ENCODE results near the gene CHRDL1.
"Not testable (repeated sequence)": the region's sequence is repeated elsewhere in the genome, so short reads cannot be mapped to it uniquely, and the experiment has no call there.

CHRDL1 gene

DNA sequence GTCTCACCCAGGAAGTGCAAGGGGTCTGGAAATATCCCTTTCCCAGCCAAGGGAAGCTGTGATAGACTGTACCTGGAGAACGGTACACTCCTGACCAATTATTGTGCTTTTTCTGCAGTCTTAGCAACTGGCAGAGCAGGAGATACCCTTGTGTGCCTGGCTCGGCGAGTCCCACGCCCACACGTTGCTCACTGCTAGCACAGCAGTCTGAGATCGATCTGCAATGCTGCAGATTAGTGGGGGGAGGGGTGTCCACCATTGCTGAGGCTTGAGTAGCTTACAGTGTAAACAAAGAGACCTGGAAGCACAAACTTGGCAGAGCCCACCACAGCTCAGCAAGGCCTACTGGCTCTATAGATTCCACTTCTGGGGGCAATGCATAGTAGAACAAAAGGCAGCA, 138.5 kb downstream of the CHRDL1 start:
- DNase-seq = no peak

DNA sequence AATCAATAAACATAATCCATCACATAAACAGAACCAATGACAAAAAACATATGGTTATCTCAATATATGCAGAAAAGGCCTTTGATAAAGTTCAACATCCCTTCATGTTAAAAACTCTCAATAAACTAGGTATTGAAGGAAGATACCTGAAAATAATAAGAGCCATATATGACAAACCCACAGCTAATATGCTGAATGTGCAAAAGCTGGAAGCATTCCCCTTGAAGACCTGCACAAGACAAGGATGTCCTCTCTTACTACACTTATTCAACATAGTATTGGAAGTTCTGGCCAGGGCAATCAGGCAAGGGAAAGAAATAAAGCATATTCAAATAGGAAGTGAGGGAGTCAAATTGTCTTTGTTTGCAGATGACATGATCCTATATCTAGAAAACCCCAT, 141.3 kb downstream of the CHRDL1 start:
- not testable (repeated sequence) for DNase-seq

DNA sequence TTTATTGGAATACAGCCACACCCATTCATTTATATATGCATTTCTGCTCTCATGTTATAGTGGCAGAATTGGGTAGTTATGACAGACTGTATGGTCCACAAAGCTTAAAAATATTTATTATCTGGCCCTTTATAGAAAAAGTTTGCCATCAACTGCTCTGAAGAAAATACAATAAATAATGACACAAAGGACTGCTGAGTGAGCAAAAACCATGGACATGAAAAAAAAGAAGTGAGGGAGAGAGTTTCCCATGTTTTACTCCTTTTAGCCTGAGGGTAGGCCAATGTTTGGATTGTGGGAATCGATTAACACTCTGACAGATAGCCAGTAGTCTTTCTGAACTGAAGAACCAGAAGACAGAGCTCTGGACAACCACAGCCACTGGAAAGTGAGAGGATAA, 149.2 kb downstream of the CHRDL1 start:
- DNase-seq = no peak
